Astrocyte of the cerebellum (primary cell): ENCODE results near the gene TAP1.

Experiments
- DNase-seq: peaks from one replicate; pipeline ENCODE4 v3.0.0-alpha.2; 2011; ENCODE audit warnings: low read depth
- H3K4me3 ChIP-seq: 2 replicates; pipeline ENCODE4 v1.5.1; 2011; ENCODE audit warnings: mild to moderate bottlenecking, low read depth, low read length, moderate library complexity
- CTCF ChIP-seq: IDR thresholded peaks from 2 replicates; pipeline ENCODE4 v1.5.1; 2012; ENCODE audit warnings: low read length, low read depth, moderate library complexity, mild to moderate bottlenecking; ENCODE audit errors: missing control alignments
- in situ Hi-C: cut with HindIII; loops from 2 replicates; pipeline ENCODE4 v1.10.0; 2017; ENCODE audit warnings: low sequenced_read_pairs

TAP1 gene

GRCh38 chr6:32833664-32834063 lies 19.8 kb downstream of the TAP1 start:
- no peak for TF ChIP-seq CTCF
- no peak overlapping the region for H3K4me3 ChIP-seq
- DNase-seq = no peak
- in situ Hi-C loops = no loop called here

- DNase-seq = no peak
- H3K4me3 ChIP-seq = no peak overlapping the region
- in situ Hi-C loops = no loop called here
- TF ChIP-seq CTCF = no peak
These were observed 21.0 kb downstream of the TAP1 start for GRCh38 chr6:32832535-32832934.

GRCh38 chr6:32830936-32831335 lies 22.6 kb downstream of the TAP1 start:
- no peak overlapping the region for H3K4me3 ChIP-seq
- in situ Hi-C loops = no loop called here
- no peak for TF ChIP-seq CTCF
- DNase-seq = no peak

GRCh38 chr6:32830017-32830416 lies 23.5 kb downstream of the TAP1 start:
- in situ Hi-C loops = no loop called here
- no peak for TF ChIP-seq CTCF

GRCh38 chr6:32829495-32829894 lies 24.0 kb downstream of the TAP1 start:
- in situ Hi-C loops = no loop called here
- no peak for DNase-seq
- TF ChIP-seq CTCF = no peak
- no peak overlapping the region for H3K4me3 ChIP-seq

More at GRCh38 chr6:32830017-32830416, 23.5 kb downstream of the TAP1 start:
- no peak for DNase-seq
- no peak overlapping the region for H3K4me3 ChIP-seq

- in situ Hi-C loops = no loop called here
- TF ChIP-seq CTCF = no peak
- no peak overlapping the region for H3K4me3 ChIP-seq
- no peak for DNase-seq
These were observed 26.5 kb downstream of the TAP1 start for GRCh38 chr6:32827025-32827424.

GRCh38 chr6:32825966-32826365 lies 27.5 kb downstream of the TAP1 start:
- peak; percentile 3 for DNase-seq
- in situ Hi-C loops = no loop called here
- no peak overlapping the region for H3K4me3 ChIP-seq
- TF ChIP-seq CTCF = peak; percentile 32
